ENCODE results near the gene SUN5. TPM values are rescaled to one million over a fixed set of nuclear protein-coding genes. Genes with fewer than 3 reads are reported as not detected.

Gene SUN5
- total and polyA plus RNA-seq, 2 of the 8 experiments (the other 6 are each of a cell fraction or from before 2014, with no cell fraction given) = not detected

DNA sequence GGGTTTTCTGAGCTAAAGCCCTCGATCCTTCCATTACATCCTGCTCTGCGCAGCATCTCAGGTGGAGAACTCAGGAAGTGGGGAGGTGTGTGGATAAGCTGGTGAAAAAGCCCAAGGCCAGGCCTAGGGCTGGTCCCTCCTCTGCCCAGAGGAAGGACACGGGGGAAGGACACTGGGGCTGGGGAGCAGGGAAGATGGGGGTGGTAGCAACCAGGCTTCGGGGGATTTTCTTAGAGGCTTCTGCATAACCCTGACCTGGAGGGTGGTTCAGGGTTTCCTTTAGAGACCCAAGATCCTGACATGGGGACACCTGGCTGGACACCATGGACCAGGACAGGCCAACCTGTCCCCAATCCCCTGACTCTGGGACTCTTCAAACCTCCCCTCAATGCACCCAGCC, 37.9 kb downstream of the SUN5 start (continued):
- TF ChIP-seq CEBPB (IDR thresholded peaks at IDR 0.05; ENCODE audit: low read depth, low read length) = no peak
- no peak for TF ChIP-seq RBBP5 (IDR thresholded peaks at IDR 0.05; ENCODE audit: borderline replicate concordance, low read depth, low read length)
- TF ChIP-seq ZNF274 (IDR thresholded peaks at IDR 0.05; ENCODE audit: borderline replicate concordance, extremely low read depth, low read length) = no peak
- no peak for TF ChIP-seq PHF8 (conservative IDR thresholded peaks at IDR 0.05; ENCODE audit: low read depth, low read length)
